HG02840 (cell line): ENCODE results near the gene CHIC2.
"Not testable (repeated sequence)": the region's sequence is repeated elsewhere in the genome, so short reads cannot be mapped to it uniquely, and the experiment has no call there.

Experiments used
- ATAC-seq: cut with Tn5 transposase; IDR thresholded peaks from one replicate; pipeline ENCODE4 v1.9.1; 2021; ENCODE audit warnings: mild to moderate bottlenecking, moderate library complexity, moderate number of reproducible peaks; ENCODE audit not compliant: unreplicated experiment, low FRiP score

CHIC2 gene

GRCh38 chr4:54064317-54065111 lies at the start of gene CHIC2:
Gene CHIC2 (minus strand): TSS chr4:54064605. CDS start chr4:54064300, 305 bp downstream.
- peak; percentile 97 for ATAC-seq

- ATAC-seq = not testable (repeated sequence)
Measured at GRCh38 chr4:54113206-54113605, 48.8 kb upstream of the CHIC2 start.

GRCh38 chr4:54110019-54110416 lies 45.6 kb upstream of the CHIC2 start:
- no peak for ATAC-seq

GRCh38 chr4:54109241-54110018 lies 45.0 kb upstream of the CHIC2 start:
- ATAC-seq = no peak

- no peak for ATAC-seq
Measured at GRCh38 chr4:54107951-54108748, 43.7 kb upstream of the CHIC2 start.

- ATAC-seq = no peak
Measured at GRCh38 chr4:54104907-54105306, 40.5 kb upstream of the CHIC2 start.

- no peak for ATAC-seq
Measured at GRCh38 chr4:54103190-54103574, 38.8 kb upstream of the CHIC2 start.

GRCh38 chr4:54102531-54103106 lies 38.2 kb upstream of the CHIC2 start:
- no peak for ATAC-seq

GRCh38 chr4:54101190-54102041 lies 37.0 kb upstream of the CHIC2 start:
- ATAC-seq = no peak

GRCh38 chr4:54100595-54101189 lies 36.3 kb upstream of the CHIC2 start:
- ATAC-seq = no peak

GRCh38 chr4:54099748-54100574 lies 35.6 kb upstream of the CHIC2 start, which contains the start of gene GSX2:
Gene GSX2 (plus strand): TSS chr4:54100163. CDS start chr4:54100345, 182 bp downstream.
- ATAC-seq = no peak

- ATAC-seq = no peak
Measured at GRCh38 chr4:54099287-54099747, 34.9 kb upstream of the CHIC2 start.

- ATAC-seq = no peak
Measured at GRCh38 chr4:54098375-54098774, 34.0 kb upstream of the CHIC2 start.

- no peak for ATAC-seq
Measured at GRCh38 chr4:54097152-54097551, 32.7 kb upstream of the CHIC2 start.

GRCh38 chr4:54096295-54096962 lies 32.0 kb upstream of the CHIC2 start:
- ATAC-seq = no peak

GRCh38 chr4:54095110-54095825 lies 30.9 kb upstream of the CHIC2 start:
- no peak for ATAC-seq

- no peak for ATAC-seq
Measured at GRCh38 chr4:54094451-54094850, 30.0 kb upstream of the CHIC2 start.
